OCI-LY3 (cell line): ENCODE data around the gene ACY1.
A peak's percentile ranks its signal among the peaks of the same experiment; 100 is the strongest.

Source experiments
- H2AFZ ChIP-seq: fragments of 200-600, 300-600 bp; shearing (Covaris generic); 2 replicates; pipeline ENCODE4 v1.6.0; 2014; ENCODE audit warnings: antibody characterized with exemption, low read depth, low read length
- H3K27ac ChIP-seq: fragments of 200-600, 300-600 bp; sonication (generic); 2 replicates; pipeline ENCODE4 v1.5.1; 2014; ENCODE audit warnings: mild to moderate bottlenecking, low read length, moderate library complexity, mixed read lengths
- H3K27me3 ChIP-seq: fragments of 200-600, 300-600 bp; sonication (generic); 2 replicates; pipeline ENCODE4 v1.6.1; 2014; ENCODE audit warnings: low read depth, low read length, mixed read lengths
- H3K36me3 ChIP-seq: fragments of 200-600, 300-600 bp; sonication (generic); replicated peaks from 2 replicates; pipeline ENCODE3; 2014; ENCODE audit warnings: low read depth, low read length, mixed read lengths
- H3K4me1 ChIP-seq: fragments of 300-600, 200-600 bp; sonication (generic); 2 replicates; pipeline ENCODE4 v1.6.1; 2014; ENCODE audit warnings: low read length, mixed read lengths
- H3K4me2 ChIP-seq: fragments of 200-600, 300-600 bp; sonication (generic); 2 replicates; pipeline ENCODE4 v1.6.1; 2014; ENCODE audit warnings: low read length, mixed read lengths
- H3K4me3 ChIP-seq: fragments of 300-600, 200-600 bp; sonication (generic); 2 replicates; pipeline ENCODE4 v1.5.1; 2014; ENCODE audit warnings: antibody characterized with exemption, mild to moderate bottlenecking, low read length, moderate library complexity
- H3K79me2 ChIP-seq: fragments of 300-600, 200-600 bp; shearing (Covaris generic); 2 replicates; pipeline ENCODE4 v1.6.1; 2014; ENCODE audit warnings: mild to moderate bottlenecking, low read length, mixed read lengths
- H3K9ac ChIP-seq: fragments of 300-600, 200-600 bp; shearing (Covaris generic); 2 replicates; pipeline ENCODE4 v1.6.0; 2014; ENCODE audit warnings: mild to moderate bottlenecking, low read length, moderate library complexity
- H3K9me3 ChIP-seq: fragments of 200-600, 300-600 bp; shearing (Covaris generic); 2 replicates; pipeline ENCODE4 v1.6.1; 2014; ENCODE audit warnings: low read length, mixed read lengths; ENCODE audit not compliant: insufficient read depth
- H4K20me1 ChIP-seq: fragments of 200-600, 300-600 bp; sonication (generic); 2 replicates; pipeline ENCODE4 v1.6.1; 2016; ENCODE audit warnings: low read length, mixed read lengths; ENCODE audit not compliant: insufficient read depth
- EZH2phosphoT487 ChIP-seq: fragments of 200-600 bp; shearing (Covaris generic); IDR thresholded peaks from 2 replicates; pipeline ENCODE4 v1.6.1; 2018; ENCODE audit warnings: antibody characterized with exemption, mixed run types, low read depth
- TF ChIP-seq, protein P1 (sequence below): fragments of 200-600, 300-600 bp; sonication (generic); IDR thresholded peaks from 2 replicates; pipeline ENCODE4 v1.5.1; 2014; ENCODE audit warnings: antibody characterized with exemption, low read length, low read depth

The ACY1 gene

DNA sequence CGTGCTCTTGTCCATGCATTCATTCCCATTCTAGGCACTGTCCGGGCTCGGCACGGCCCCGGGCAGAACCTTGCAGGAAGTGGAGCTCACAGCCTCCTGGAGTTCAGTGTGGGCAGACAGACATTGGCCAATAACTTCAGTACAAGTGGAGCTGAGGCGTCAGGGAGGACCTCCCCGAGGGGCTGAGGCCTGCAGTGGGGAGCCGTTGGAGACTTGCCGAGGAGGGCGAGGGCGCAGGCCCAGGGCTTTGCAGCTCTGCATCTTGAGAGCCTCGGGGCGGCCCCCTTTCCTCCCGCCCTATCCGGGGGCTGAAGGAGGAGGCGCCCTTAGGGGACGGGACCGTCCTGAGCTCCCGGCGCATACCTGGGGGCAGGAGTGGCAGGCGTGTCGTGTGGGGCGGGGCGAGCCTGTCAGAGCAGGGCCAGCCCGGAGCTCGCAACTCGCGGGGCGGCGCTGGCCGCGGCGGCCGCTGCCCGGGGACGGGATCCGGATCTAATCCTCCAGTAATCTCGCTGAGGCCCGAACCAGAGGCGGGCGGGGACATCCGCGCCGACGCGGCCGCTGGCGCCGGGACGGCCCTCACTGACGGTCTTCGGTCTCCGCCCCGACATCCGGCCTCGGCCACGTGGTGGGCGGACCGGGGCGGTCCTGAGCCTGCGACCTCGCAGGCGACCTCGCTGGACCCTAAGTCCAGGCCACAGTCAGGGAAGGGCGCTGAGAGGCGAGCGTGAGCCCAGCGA, at the start of gene ACY1:
Gene ACY1 (plus strand): TSS at position 698 of the 740 bp plus-strand sequence. CDS start 530 bp downstream, outside the sequence.
- peak within 1 kb of the TSS; percentile 92 for H2AFZ ChIP-seq
- H4K20me1 ChIP-seq: no peaks in the 10 kb centered on the region

DNA sequence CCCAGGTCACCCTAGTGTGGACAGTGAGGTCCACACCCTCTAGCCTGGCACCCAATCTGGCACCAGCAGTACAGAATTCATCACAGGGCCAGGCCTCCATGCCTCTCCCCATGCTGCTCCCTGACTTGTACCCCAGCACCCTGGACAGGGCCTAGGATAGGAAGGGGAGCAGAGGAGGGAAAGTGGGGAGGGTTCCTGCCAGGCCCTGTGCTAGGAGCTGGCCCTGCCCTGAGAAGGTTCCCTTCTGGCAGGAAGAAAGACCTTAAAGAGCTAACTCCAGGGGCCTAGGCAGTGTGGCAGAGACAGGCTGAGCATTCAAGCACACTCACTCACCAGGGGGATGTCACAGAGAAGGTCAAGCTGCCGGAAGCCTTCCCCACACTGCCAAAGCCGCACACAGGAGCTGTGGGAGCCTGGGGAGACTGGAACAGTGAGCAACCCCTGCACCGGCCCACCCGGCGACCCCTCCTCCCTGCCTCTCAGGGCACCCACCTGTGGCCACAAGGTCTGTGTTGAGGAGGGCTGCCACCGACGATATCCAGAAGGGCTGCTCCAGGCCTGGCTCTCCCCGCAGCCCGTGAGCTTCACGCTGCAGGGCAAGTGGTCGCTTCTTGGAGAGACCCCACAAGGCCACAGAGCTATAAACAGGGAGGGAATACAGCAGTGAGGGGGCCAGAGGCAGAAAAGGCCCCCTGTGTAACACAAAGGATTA, 49.0 kb upstream of the ACY1 start:
- Histone ChIP-seq H4K20me1 (no peaks in the 10 kb centered on the region; the same call in 1 of the 2 replicates), H3K79me2 (peaks cover 14% of the 10 kb centered on the region), H3K4me1 (peaks cover 3% of the 10 kb centered on the region), H3K4me2 (no peak overlapping the region), H2AFZ (no peak overlapping the region), H3K27ac (no peak overlapping the region), H3K9ac (no peak overlapping the region), H3K36me3 (peaks cover 59% of the 10 kb centered on the region), H3K4me3 (no peak overlapping the region), H3K9me3 (no peaks in the 10 kb centered on the region), H3K27me3 (no peaks in the 10 kb centered on the region)
- TF ChIP-seq EZH2phosphoT487: no peak
- TF ChIP-seq, protein P1, sequence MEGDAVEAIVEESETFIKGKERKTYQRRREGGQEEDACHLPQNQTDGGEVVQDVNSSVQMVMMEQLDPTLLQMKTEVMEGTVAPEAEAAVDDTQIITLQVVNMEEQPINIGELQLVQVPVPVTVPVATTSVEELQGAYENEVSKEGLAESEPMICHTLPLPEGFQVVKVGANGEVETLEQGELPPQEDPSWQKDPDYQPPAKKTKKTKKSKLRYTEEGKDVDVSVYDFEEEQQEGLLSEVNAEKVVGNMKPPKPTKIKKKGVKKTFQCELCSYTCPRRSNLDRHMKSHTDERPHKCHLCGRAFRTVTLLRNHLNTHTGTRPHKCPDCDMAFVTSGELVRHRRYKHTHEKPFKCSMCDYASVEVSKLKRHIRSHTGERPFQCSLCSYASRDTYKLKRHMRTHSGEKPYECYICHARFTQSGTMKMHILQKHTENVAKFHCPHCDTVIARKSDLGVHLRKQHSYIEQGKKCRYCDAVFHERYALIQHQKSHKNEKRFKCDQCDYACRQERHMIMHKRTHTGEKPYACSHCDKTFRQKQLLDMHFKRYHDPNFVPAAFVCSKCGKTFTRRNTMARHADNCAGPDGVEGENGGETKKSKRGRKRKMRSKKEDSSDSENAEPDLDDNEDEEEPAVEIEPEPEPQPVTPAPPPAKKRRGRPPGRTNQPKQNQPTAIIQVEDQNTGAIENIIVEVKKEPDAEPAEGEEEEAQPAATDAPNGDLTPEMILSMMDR: no peak

More for the DNA sequence above, at the start of gene ACY1:
- TF ChIP-seq, protein P1: no peak; the same call in 1 of the 2 replicates
- no peak for TF ChIP-seq EZH2phosphoT487
- H3K4me1 ChIP-seq: peaks cover 12% of the 10 kb centered on the region
- H3K9me3 ChIP-seq: no peaks in the 10 kb centered on the region
- H3K79me2 ChIP-seq: peaks cover 15% of the 10 kb centered on the region
- no peaks in the 10 kb centered on the region for H3K27me3 ChIP-seq
- H3K9ac ChIP-seq: peak within 1 kb of the TSS; percentile 88
- peak within 1 kb of the TSS; percentile 98 for H3K4me2 ChIP-seq
- peak within 1 kb of the TSS; percentile 88 for H3K4me3 ChIP-seq
- peaks cover 7% of the 10 kb centered on the region for H3K36me3 ChIP-seq
- peak within 1 kb of the TSS; percentile 73 for H3K27ac ChIP-seq

DNA sequence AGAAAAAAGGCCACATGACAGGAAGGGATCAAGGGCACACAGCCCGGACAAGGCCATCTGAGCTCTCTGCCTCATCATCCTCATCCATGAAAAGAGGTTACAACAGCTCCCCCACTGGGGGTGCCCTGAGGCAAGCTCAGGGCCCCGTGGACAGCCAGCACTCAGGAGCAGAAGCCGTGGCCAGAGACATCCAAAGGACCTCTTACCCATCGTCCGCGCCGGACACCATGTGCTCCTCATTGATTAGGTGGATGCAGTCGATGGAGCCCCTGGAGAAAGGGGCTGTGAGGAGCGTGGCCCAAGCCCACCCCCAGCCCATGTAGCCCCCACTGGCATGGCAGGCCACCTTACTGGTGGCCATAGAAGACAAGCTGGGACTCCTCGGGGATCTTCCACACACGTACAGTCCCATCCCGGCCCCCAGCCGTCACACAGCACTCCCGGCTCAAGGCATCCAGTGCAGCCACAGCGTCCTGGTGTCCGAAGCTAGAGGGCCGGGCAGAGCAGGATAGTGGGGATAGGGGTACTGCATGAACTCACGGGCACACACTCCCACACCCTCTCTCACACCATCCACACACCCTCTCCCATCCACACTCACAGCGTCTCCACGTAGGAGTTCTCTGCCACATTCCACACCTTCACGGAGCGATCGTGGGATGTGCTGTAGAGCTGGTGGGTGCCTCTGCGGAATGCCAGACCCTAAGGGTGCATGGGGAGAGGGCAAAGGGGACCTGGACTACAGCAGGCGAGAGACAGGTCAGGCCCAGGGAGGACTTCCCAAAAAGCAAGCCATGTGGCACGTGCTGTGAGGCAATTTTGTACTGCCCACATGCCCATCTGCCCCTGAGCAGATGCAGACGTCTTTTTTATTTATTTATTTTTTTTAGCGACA, 48.1 kb upstream of the ACY1 start:
- H3K4me2 ChIP-seq: no peak overlapping the region
- H3K9ac ChIP-seq: no peak overlapping the region
- H3K4me1 ChIP-seq: peaks cover 12% of the 10 kb centered on the region
- H2AFZ ChIP-seq: no peak overlapping the region
- peaks cover 24% of the 10 kb centered on the region for H3K79me2 ChIP-seq
- TF ChIP-seq EZH2phosphoT487: no peak
- no peaks in the 10 kb centered on the region for H3K27me3 ChIP-seq
- no peaks in the 10 kb centered on the region for H3K9me3 ChIP-seq
- H3K4me3 ChIP-seq: no peak overlapping the region
- H3K36me3 ChIP-seq: peaks cover 60% of the 10 kb centered on the region
- H3K27ac ChIP-seq: no peak overlapping the region
- H4K20me1 ChIP-seq: no peaks in the 10 kb centered on the region; the same call in 1 of the 2 replicates

DNA sequence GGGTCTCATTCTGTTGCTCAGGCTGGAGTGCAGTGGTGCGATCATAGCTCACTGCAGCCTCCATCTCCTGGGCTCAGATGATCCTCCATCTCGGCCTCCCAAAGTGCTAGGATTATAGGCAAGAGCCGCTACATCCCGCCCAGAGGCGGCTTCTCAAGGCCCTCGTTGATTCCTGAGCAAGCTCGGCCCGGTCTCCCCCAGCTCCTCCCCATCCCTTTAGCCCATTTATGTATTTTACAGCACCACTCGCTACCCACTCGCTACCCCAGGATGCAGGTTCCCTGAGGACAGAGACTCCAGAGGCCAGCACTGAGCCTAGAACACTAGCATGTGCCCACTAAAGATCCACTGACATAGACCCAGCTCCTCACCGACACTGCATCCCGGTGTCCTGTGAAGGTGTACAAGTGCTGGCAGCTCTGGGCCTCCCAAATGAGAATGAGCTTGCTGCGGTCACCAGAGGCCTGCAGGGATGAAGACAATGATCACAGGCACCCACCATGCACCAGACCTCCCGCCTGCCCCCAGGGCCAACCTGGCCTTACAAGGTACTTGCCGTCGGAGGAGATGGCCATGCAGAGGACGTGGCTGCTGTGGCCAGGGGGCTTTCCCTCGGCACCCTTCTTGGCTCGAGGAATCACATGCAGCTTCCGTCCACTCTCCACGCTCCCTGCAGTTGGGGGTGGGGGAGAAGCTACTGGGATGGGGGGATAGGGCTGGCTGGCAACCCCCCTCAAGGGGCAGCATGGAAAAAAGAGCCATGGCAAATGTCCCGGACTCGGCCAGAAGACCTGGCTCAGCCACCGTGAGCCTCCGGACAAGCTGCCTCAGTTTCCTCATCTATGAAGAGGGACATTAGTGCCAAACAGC, 47.2 kb upstream of the ACY1 start:
- Histone ChIP-seq H3K4me2 (no peak overlapping the region), H3K4me1 (peaks cover 19% of the 10 kb centered on the region), H3K4me3 (no peak overlapping the region), H3K27ac (no peak overlapping the region), H2AFZ (no peak overlapping the region), H3K9me3 (no peaks in the 10 kb centered on the region), H4K20me1 (peaks cover 3% of the 10 kb centered on the region; the same call in 1 of the 2 replicates), H3K36me3 (peaks cover 59% of the 10 kb centered on the region), H3K27me3 (no peaks in the 10 kb centered on the region), H3K79me2 (peaks cover 33% of the 10 kb centered on the region), H3K9ac (no peak overlapping the region)
- TF ChIP-seq EZH2phosphoT487: no peak
- TF ChIP-seq, protein P1: no peak
